Fibroblast of lung (primary cell): ENCODE data around the gene EYA2. TPM values are rescaled to one million over a fixed set of nuclear protein-coding genes. Genes with fewer than 3 reads are reported as not detected.

ENCODE experiments used
- DNase-seq, 2 donors: peaks; one replicate each; pipeline versions ENCODE4 v3.0.0 to v3.0.0-alpha.2; 2010; ENCODE audit warnings: low read depth in 2 of 2
- H2AFZ ChIP-seq: 2 replicates; pipeline ENCODE4 v1.5.1; 2012; ENCODE audit warnings: low read length, control low read depth, inconsistent platforms
- H3K27ac ChIP-seq: 2 replicates; pipeline ENCODE4 v1.5.1; 2011; ENCODE audit warnings: low read length, control low read depth; ENCODE audit not compliant: insufficient read depth
- H3K27me3 ChIP-seq: 2 replicates; pipeline ENCODE4 v1.5.1; 2011; ENCODE audit warnings: mild to moderate bottlenecking, low read length; ENCODE audit not compliant: control insufficient read depth, insufficient read depth
- H3K36me3 ChIP-seq: 2 replicates; pipeline ENCODE4 v1.5.1; 2011; ENCODE audit warnings: low read length; ENCODE audit not compliant: control insufficient read depth, insufficient read depth
- H3K4me1 ChIP-seq: 2 replicates; pipeline ENCODE4 v1.5.1; 2011; ENCODE audit warnings: low read length; ENCODE audit not compliant: control insufficient read depth, insufficient read depth; ENCODE audit errors: extremely low read depth
- H3K4me2 ChIP-seq: 2 replicates; pipeline ENCODE4 v1.5.1; 2011; ENCODE audit warnings: low read length, control low read depth; ENCODE audit not compliant: insufficient read depth; ENCODE audit errors: extremely low read depth
- H3K4me3 ChIP-seq, 4 experiments: fragments of 200-600 bp in 1 of 4; sonication (generic) in 1 of 4; replicated peaks in 1 of 4; 2 replicates each; pipeline ENCODE4 v1.5.1; 2011 to 2016; ENCODE audit warnings: low read length in 4 of 4, low read depth in 3 of 4, mild to moderate bottlenecking in 3 of 4, control low read depth in 2 of 4, inconsistent platforms in 1 of 4, mixed read lengths in 1 of 4; ENCODE audit not compliant: insufficient read depth in 1 of 4; ENCODE audit errors: control extremely low read depth in 1 of 4
- H3K79me2 ChIP-seq: 2 replicates; pipeline ENCODE4 v1.5.1; 2012; ENCODE audit warnings: mild to moderate bottlenecking, low read length, inconsistent platforms; ENCODE audit not compliant: control insufficient read depth, insufficient read depth
- H3K9ac ChIP-seq: 2 replicates; pipeline ENCODE4 v1.5.1; 2011; ENCODE audit warnings: mild to moderate bottlenecking, low read length, control low read depth; ENCODE audit not compliant: insufficient read depth
- H3K9me3 ChIP-seq: 2 replicates; pipeline ENCODE4 v1.5.1; 2012; ENCODE audit warnings: low read depth, low read length; ENCODE audit not compliant: control insufficient read depth, insufficient read depth
- H4K20me1 ChIP-seq: 2 replicates; pipeline ENCODE4 v1.5.1; 2011; ENCODE audit warnings: low read length; ENCODE audit not compliant: control insufficient read depth, insufficient read depth; ENCODE audit errors: extremely low read depth
- CTCF ChIP-seq, 2 donors: IDR thresholded peaks in 1 of 2; conservative IDR thresholded peaks in 1 of 2; 1 replicate in 1 of 2; 2 replicates in 1 of 2; pipeline ENCODE4 v1.5.1; 2011 to 2012; ENCODE audit warnings: low read length in 2 of 2, control low read depth in 1 of 2, inconsistent platforms in 1 of 2, low read depth in 1 of 2, mild to moderate bottlenecking in 1 of 2
- EZH2 ChIP-seq: IDR thresholded peaks from 2 replicates; pipeline ENCODE4 v1.5.1; 2012; ENCODE audit warnings: low read length, control low read depth, mild to moderate bottlenecking; ENCODE audit errors: missing control alignments
- polyA plus RNA-seq, 2 donors: library from polyadenylated mRNA; depleted of rRNA in 1 of 2; stranded (reverse) in 1 of 2; unstranded in 1 of 2; fragments of >200 nt; gene quantifications; 2 replicates each; pipeline ENCODE4 v1.2.1, GENCODE V29; 2011 to 2012; ENCODE audit warnings: missing spikeins in 1 of 2
- total RNA-seq: library from RNA; depleted of rRNA; stranded (reverse); fragments of >200 nt; gene quantifications from 2 replicates; pipeline ENCODE4 v1.2.1, GENCODE V29; 2014

EYA2 gene
- total and polyA plus RNA-seq, 2 donors (not counting 1 experiment from before 2014, with no cell fraction given), result 0.37 to 1.7 TPM

GRCh38 chr20:46897328-46897880 is 2.8 kb downstream of the EYA2 start:
- H3K36me3 ChIP-seq, result no peaks in the 10 kb centered on the region
- H3K27ac ChIP-seq, result no peak overlapping the region
- H3K4me3 ChIP-seq, result no peak overlapping the region
- H3K9me3 ChIP-seq, result no peaks in the 10 kb centered on the region
- DNase-seq, result no peak
- no peak overlapping the region for H3K9ac ChIP-seq
- no peak overlapping the region for H2AFZ ChIP-seq
- no peaks in the 10 kb centered on the region for H4K20me1 ChIP-seq
- TF ChIP-seq CTCF (conservative IDR thresholded peaks at IDR 0.05 in 1 of 2, IDR thresholded peaks at IDR 0.05 in 1 of 2; ENCODE audit: low read depth in 1 of 2, low read length in 2 of 2) (no peak), EZH2 (no peak)
- no peak overlapping the region for H3K4me2 ChIP-seq
- H3K27me3 ChIP-seq, result peaks cover 6% of the 10 kb centered on the region
- no peaks in the 10 kb centered on the region for H3K4me1 ChIP-seq
- no peaks in the 10 kb centered on the region for H3K79me2 ChIP-seq

GRCh38 chr20:46898423-46898822 is 3.8 kb downstream of the EYA2 start:
- TF ChIP-seq EZH2, result no peak
- no peak for TF ChIP-seq CTCF (conservative IDR thresholded peaks at IDR 0.05 in 1 of 2, IDR thresholded peaks at IDR 0.05 in 1 of 2; ENCODE audit: low read depth in 1 of 2, low read length in 2 of 2)
- Histone ChIP-seq H3K27me3 (peaks cover 6% of the 10 kb centered on the region), H3K4me2 (no peak overlapping the region)

GRCh38 chr20:46899621-46900020 is 5.0 kb downstream of the EYA2 start:
- TF ChIP-seq EZH2 (no peak), CTCF (conservative IDR thresholded peaks at IDR 0.05 in 1 of 2, IDR thresholded peaks at IDR 0.05 in 1 of 2; ENCODE audit: low read depth in 1 of 2, low read length in 2 of 2) (no peak)
- no peaks in the 10 kb centered on the region for H3K9me3 ChIP-seq
- peaks cover 6% of the 10 kb centered on the region for H3K27me3 ChIP-seq

More at GRCh38 chr20:46898423-46898822, 3.8 kb downstream of the EYA2 start:
- Histone ChIP-seq H3K4me3 (no peak overlapping the region), H3K27ac (no peak overlapping the region), H3K36me3 (no peaks in the 10 kb centered on the region), H2AFZ (no peak overlapping the region), H3K79me2 (no peaks in the 10 kb centered on the region), H3K9ac (no peak overlapping the region), H4K20me1 (no peaks in the 10 kb centered on the region), H3K4me1 (no peaks in the 10 kb centered on the region), H3K9me3 (no peaks in the 10 kb centered on the region)
- DNase-seq, result no peak

More at GRCh38 chr20:46899621-46900020, 5.0 kb downstream of the EYA2 start:
- Histone ChIP-seq H3K36me3 (no peaks in the 10 kb centered on the region), H2AFZ (no peak overlapping the region), H3K9ac (no peak overlapping the region), H4K20me1 (no peaks in the 10 kb centered on the region), H3K4me2 (no peak overlapping the region), H3K27ac (no peak overlapping the region), H3K79me2 (no peaks in the 10 kb centered on the region), H3K4me3 (no peak overlapping the region), H3K4me1 (no peaks in the 10 kb centered on the region)
- no peak for DNase-seq
